Endothelial cell of hepatic sinusoid (primary cell): ENCODE measurements around the gene SOX8.
"Not testable (repeated sequence)": the region's sequence is repeated elsewhere in the genome, so short reads cannot be mapped to it uniquely, and the experiment has no call there.

Experiments
- in situ Hi-C: cut with HindIII; loops from 2 replicates; pipeline ENCODE4 v1.10.0; 2017; ENCODE audit warnings: low sequenced_read_pairs

The SOX8 gene

GRCh38 chr16:952321-952720 is 29.2 kb upstream of the SOX8 start:
- in situ Hi-C loops = no loop called here

GRCh38 chr16:953818-954217 is 27.8 kb upstream of the SOX8 start:
- in situ Hi-C loops = not testable (repeated sequence)

- in situ Hi-C loops = not testable (repeated sequence)
Observed at GRCh38 chr16:955766-956165, 25.8 kb upstream of the SOX8 start.

- in situ Hi-C loops = loop anchor here (10.0 kb wide), 1 partner anchor 155 kb away; no protein-coding TSS in a partner anchor
Observed at GRCh38 chr16:959232-960040, 22.1 kb upstream of the SOX8 start.

GRCh38 chr16:962366-962765 is 19.2 kb upstream of the SOX8 start:
- in situ Hi-C loops = loop anchor here (10.0 kb wide), 1 partner anchor 152 kb away; no protein-coding TSS in a partner anchor

GRCh38 chr16:962901-963814 is 18.4 kb upstream of the SOX8 start:
- in situ Hi-C loops = loop anchor here (10.0 kb wide), 1 partner anchor 152 kb away; no protein-coding TSS in a partner anchor

GRCh38 chr16:963913-964312 is 17.7 kb upstream of the SOX8 start:
- in situ Hi-C loops = loop anchor here (10.0 kb wide), 1 partner anchor 151 kb away; no protein-coding TSS in a partner anchor

- in situ Hi-C loops = loop anchor here (10.0 kb wide), 1 partner anchor 150 kb away; no protein-coding TSS in a partner anchor
Observed at GRCh38 chr16:964356-965035, 17.1 kb upstream of the SOX8 start.

GRCh38 chr16:965036-965395 is 16.6 kb upstream of the SOX8 start:
- in situ Hi-C loops = loop anchor here (10.0 kb wide), 1 partner anchor 150 kb away; no protein-coding TSS in a partner anchor

GRCh38 chr16:965487-965886 is 16.1 kb upstream of the SOX8 start:
- in situ Hi-C loops = loop anchor here (10.0 kb wide), 1 partner anchor 149 kb away; no protein-coding TSS in a partner anchor

GRCh38 chr16:966035-966434 is 15.5 kb upstream of the SOX8 start:
- in situ Hi-C loops = loop anchor here (10.0 kb wide), 1 partner anchor 149 kb away; no protein-coding TSS in a partner anchor

GRCh38 chr16:966505-966904 is 15.1 kb upstream of the SOX8 start:
- in situ Hi-C loops = loop anchor here (10.0 kb wide), 1 partner anchor 148 kb away; no protein-coding TSS in a partner anchor

- in situ Hi-C loops = loop anchor here (10.0 kb wide), 1 partner anchor 148 kb away; no protein-coding TSS in a partner anchor
Observed at GRCh38 chr16:967077-967541, 14.5 kb upstream of the SOX8 start.

GRCh38 chr16:967546-968295 is 13.8 kb upstream of the SOX8 start:
- in situ Hi-C loops = loop anchor here (10.0 kb wide), 1 partner anchor 147 kb away; no protein-coding TSS in a partner anchor

GRCh38 chr16:968620-969019 is 12.9 kb upstream of the SOX8 start:
- in situ Hi-C loops = loop anchor here (10.0 kb wide), 1 partner anchor 146 kb away; no protein-coding TSS in a partner anchor

- in situ Hi-C loops = loop anchor here (10.0 kb wide), 1 partner anchor 145 kb away; no protein-coding TSS in a partner anchor
Observed at GRCh38 chr16:969508-970385, 11.8 kb upstream of the SOX8 start.

- in situ Hi-C loops = no loop called here
Observed at GRCh38 chr16:970386-970765, 11.2 kb upstream of the SOX8 start.

- in situ Hi-C loops = no loop called here
Observed at GRCh38 chr16:970766-971581, 10.6 kb upstream of the SOX8 start, which contains the start of gene LMF1. TSS of gene LMF1 (minus strand) at chr16:970984. CDS start at chr16:970980, 4 bp downstream.
